Skeletal muscle tissue (tissue), 4 donors: Measurements from ENCODE around the gene RBM19. TPM values are rescaled to one million over a fixed set of nuclear protein-coding genes. Genes with fewer than 3 reads are reported as not detected.

Experiments used
- H3K27ac ChIP-seq: one replicate; pipeline ENCODE4 v1.7.0; 2013; ENCODE audit warnings: mild to moderate bottlenecking, low read depth, low read length, inconsistent platforms
- H3K27me3 ChIP-seq, 3 donors: one replicate each; pipeline ENCODE4 v1.7.0; 2013; ENCODE audit warnings: low read length in 3 of 3; ENCODE audit not compliant: control insufficient read depth in 3 of 3, insufficient read depth in 3 of 3
- H3K36me3 ChIP-seq, 3 donors: one replicate each; pipeline ENCODE4 v1.7.0; 2013; ENCODE audit warnings: low read length in 3 of 3; ENCODE audit not compliant: control insufficient read depth in 3 of 3, insufficient read depth in 3 of 3
- H3K4me1 ChIP-seq, 3 donors: one replicate each; pipeline ENCODE4 v1.7.0; 2013; ENCODE audit warnings: low read length in 3 of 3, mild to moderate bottlenecking in 3 of 3; ENCODE audit not compliant: control insufficient read depth in 3 of 3, insufficient read depth in 3 of 3
- H3K4me3 ChIP-seq, 3 donors: one replicate each; pipeline ENCODE4 v1.7.0; 2013; ENCODE audit warnings: low read length in 3 of 3
- H3K9ac ChIP-seq, 3 donors: one replicate each; pipeline ENCODE4 v1.7.0; 2013; ENCODE audit warnings: low read length in 3 of 3, mild to moderate bottlenecking in 3 of 3, moderate library complexity in 2 of 3, low read depth in 1 of 3
- H3K9me3 ChIP-seq, 3 donors: one replicate each; pipeline ENCODE4 v1.7.0; 2013; ENCODE audit warnings: low read length in 3 of 3; ENCODE audit not compliant: control insufficient read depth in 3 of 3
- total RNA-seq: library from RNA; depleted of rRNA; stranded (reverse); fragments of >200 nt; gene quantifications from one replicate; pipeline ENCODE4 v1.2.3, GENCODE V29; 2014
- donor health status: Osteomylitis.

Gene RBM19
- total RNA-seq, 1 donor from 2014 or later, result 12.5 TPM

DNA sequence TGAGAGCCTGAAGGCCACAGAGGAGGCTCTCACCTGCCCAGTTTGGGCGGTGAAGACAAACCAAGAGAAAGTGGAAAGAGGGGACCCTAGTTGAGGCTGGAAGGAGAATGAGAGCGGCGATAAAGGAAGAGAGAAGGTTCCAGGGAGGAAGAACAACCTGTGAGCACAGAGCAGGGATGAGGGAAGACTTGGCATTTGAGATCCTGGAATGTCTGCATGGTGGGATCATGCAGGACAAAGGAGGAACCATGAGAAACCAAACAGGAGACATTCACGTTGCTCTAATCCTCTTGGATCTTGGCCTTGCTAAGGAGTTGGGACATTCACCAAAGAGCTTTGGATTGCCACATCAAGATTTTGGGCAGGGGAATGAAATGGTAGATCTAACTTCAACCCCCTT, 22.9 kb upstream of the RBM19 start:
- H3K9ac ChIP-seq, result no peak overlapping the region
- H3K36me3 ChIP-seq, result no peaks in the 10 kb centered on the region
- no peak overlapping the region for H3K4me3 ChIP-seq
- no peak overlapping the region for H3K27ac ChIP-seq
- H3K27me3 ChIP-seq, result peaks cover 21 to 40% (median 30%) of the 10 kb centered on the region in 3 donors
- no peaks in the 10 kb centered on the region for H3K4me1 ChIP-seq
- H3K9me3 ChIP-seq, result no peaks in the 10 kb centered on the region

DNA sequence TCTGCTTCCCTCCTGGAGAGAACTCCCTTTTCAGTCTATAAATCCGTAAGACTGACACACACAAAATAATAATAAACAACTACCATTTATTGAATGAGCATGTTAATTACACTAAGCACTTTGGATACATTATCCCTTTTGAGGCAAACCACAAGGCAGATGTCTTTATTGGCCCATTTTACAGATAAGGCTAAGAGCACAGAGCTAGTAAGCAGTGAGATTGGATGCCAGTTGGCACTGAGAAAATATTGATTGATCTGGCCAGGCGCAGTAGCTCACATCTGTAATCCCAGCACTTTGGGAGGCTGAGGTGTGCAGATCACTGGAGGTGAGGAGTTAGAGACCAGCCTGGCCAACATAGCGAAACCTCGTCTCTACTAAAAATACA, 21.9 kb upstream of the RBM19 start:
- no peak overlapping the region for H3K27ac ChIP-seq
- no peaks in the 10 kb centered on the region for H3K4me1 ChIP-seq
- H3K9ac ChIP-seq, result no peak overlapping the region
- H3K27me3 ChIP-seq, result peaks cover 14 to 34% (median 33%) of the 10 kb centered on the region in 3 donors
- H3K9me3 ChIP-seq, result no peaks in the 10 kb centered on the region
- no peaks in the 10 kb centered on the region for H3K36me3 ChIP-seq
- no peak overlapping the region for H3K4me3 ChIP-seq

DNA sequence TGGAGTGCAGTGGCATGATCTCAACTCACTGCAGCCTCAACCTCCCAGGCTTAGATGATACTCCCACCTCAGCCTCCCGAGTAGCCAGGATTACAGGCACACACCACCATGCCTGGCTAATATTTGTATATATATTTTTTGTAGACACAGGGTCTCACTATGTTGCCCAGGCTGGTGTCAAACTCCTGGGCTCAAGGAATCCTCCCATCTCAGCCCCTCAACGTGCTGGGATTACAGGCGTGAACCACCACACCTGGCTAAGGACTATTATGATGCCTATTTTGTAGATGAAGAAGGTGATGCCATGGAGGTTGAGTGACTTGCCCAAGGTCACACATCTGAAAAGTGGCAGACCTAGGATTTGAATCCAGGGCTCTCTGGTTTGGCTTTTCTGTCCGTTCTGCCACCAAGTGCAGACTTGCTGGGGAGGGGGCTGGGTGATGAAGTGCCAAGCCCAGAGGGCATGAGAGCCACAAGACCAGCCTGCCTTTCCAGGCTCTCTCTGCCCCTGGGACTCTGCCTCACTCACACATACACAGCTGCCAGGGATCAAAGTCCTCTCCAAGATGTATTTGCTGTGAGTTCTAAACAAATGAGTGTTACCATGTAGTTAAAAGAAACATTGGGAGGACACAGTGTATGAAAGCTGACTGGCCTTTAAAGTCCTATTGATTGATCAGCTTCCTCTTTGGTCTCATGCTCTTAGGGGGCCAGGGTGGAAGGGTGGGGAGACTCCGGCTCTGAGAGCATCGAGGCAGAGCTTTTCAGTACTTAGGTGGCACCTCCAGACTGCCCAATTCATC, 21.3 kb upstream of the RBM19 start:
- Histone ChIP-seq H3K27me3 (peaks cover 11 to 34% (median 29%) of the 10 kb centered on the region in 3 donors), H3K4me3 (no peak overlapping the region), H3K9me3 (no peaks in the 10 kb centered on the region), H3K27ac (no peak overlapping the region), H3K9ac (no peak overlapping the region), H3K4me1 (no peaks in the 10 kb centered on the region), H3K36me3 (no peaks in the 10 kb centered on the region)

DNA sequence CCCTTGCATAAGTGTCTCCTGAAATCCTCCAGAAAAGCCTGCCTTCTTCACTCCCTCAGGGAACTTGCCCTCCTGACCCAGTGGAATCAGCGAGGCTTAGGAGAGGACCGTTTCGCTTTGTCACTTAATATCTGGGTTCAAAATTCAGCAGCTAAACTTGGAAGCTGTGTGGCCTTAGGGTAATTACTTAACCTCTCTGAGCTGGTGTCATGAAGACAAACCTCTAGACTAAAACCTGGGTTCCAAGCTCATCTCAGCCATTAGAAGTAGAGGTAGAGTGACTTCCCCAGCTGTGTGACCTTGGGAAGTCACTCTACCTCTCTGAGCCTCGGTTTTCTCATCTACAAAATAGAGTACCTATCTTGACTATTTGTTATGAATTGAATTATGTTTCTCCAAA, 18.3 kb upstream of the RBM19 start:
- H3K9ac ChIP-seq, result no peak overlapping the region
- H3K4me1 ChIP-seq, result no peaks in the 10 kb centered on the region
- peaks cover 10 to 25% (median 22%) of the 10 kb centered on the region in 3 donors for H3K27me3 ChIP-seq
- no peak overlapping the region for H3K27ac ChIP-seq
- no peaks in the 10 kb centered on the region for H3K9me3 ChIP-seq
- no peaks in the 10 kb centered on the region for H3K36me3 ChIP-seq
- H3K4me3 ChIP-seq, result no peak overlapping the region

DNA sequence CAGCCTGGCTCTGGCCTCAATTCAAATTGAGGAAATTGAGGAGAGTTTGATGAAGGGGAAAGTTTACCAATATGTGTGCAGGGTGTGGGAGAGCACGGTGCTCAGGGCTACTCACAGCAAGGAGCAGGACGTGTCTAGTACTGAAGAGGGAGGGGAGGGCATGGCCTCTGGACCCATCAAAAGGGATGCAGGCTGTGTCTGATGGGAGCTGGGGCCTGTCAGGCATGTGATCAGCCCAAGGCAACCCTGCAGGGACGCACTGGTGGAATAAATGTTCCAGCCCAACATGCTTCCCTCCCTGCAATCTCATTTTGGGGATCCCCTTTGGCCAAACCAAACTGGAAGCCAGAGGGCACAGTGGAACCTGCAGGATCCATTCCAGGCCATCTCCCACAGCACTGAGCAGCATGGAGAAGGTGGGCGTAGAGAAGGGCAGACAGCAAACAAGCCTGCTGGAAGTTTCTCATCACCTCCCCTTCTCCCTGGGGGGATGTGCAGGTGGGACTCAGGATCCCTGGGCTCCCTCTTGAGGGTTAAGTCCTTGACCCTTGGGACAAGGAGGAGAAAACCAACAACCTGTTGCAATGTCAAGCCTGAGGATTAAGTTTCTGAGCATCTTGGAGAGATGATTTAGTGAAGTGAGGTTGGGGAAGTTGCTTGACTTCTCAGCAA, 17.8 kb upstream of the RBM19 start:
- no peaks in the 10 kb centered on the region for H3K9me3 ChIP-seq
- no peak overlapping the region for H3K27ac ChIP-seq
- no peak overlapping the region for H3K9ac ChIP-seq
- no peaks in the 10 kb centered on the region for H3K4me1 ChIP-seq
- H3K36me3 ChIP-seq, result no peaks in the 10 kb centered on the region
- H3K4me3 ChIP-seq, result no peak overlapping the region
- H3K27me3 ChIP-seq, result peaks cover 10 to 24% (median 22%) of the 10 kb centered on the region in 3 donors

DNA sequence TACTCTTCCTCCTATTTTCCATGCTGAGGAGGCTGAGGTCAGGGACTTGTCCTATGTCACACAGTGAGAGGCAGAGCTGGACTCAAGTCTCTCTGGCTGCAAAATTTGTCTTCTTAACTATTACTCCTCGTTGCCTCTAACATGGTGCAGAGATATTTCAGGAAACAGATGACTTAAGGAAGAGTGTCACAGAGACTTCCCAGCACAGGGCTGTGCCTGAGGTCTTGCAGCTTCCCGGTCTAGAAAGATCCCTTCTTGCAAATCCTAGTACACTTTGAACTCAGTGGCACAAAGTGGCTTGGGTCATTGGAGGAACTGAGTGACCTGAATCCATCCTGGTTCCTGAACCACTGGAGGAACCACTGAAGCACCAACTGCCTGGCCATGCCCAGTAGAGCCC, 17.1 kb upstream of the RBM19 start:
- no peaks in the 10 kb centered on the region for H3K4me1 ChIP-seq
- H3K36me3 ChIP-seq, result no peaks in the 10 kb centered on the region
- peaks cover 11 to 28% (median 21%) of the 10 kb centered on the region in 3 donors for H3K27me3 ChIP-seq
- no peak overlapping the region for H3K4me3 ChIP-seq
- H3K9ac ChIP-seq, result no peak overlapping the region
- no peaks in the 10 kb centered on the region for H3K9me3 ChIP-seq
- no peak overlapping the region for H3K27ac ChIP-seq

DNA sequence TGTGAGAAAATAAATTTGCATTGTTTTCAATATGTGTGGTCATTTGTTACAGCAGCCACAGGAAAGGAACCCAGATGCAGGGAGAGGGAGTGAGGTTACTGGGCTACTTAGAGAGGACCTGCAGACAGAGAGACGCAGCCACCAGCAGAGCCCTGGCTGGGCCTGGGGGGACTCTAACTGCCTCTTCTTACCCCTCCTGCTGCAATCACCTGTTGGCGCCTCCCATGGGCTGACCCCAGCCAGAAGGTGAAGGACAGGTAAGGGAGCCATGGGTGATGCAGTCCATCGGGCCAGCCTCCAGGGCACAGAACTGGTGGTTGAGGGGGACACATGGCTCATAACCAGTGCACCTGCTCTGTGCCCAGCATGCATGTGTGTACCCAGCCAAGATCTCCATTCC, 15.8 kb upstream of the RBM19 start:
- Histone ChIP-seq H3K4me1 (no peaks in the 10 kb centered on the region), H3K9me3 (no peaks in the 10 kb centered on the region), H3K9ac (no peak overlapping the region), H3K27me3 (peaks cover 13 to 28% (median 17%) of the 10 kb centered on the region in 3 donors), H3K4me3 (no peak overlapping the region), H3K27ac (no peak overlapping the region), H3K36me3 (no peaks in the 10 kb centered on the region)

DNA sequence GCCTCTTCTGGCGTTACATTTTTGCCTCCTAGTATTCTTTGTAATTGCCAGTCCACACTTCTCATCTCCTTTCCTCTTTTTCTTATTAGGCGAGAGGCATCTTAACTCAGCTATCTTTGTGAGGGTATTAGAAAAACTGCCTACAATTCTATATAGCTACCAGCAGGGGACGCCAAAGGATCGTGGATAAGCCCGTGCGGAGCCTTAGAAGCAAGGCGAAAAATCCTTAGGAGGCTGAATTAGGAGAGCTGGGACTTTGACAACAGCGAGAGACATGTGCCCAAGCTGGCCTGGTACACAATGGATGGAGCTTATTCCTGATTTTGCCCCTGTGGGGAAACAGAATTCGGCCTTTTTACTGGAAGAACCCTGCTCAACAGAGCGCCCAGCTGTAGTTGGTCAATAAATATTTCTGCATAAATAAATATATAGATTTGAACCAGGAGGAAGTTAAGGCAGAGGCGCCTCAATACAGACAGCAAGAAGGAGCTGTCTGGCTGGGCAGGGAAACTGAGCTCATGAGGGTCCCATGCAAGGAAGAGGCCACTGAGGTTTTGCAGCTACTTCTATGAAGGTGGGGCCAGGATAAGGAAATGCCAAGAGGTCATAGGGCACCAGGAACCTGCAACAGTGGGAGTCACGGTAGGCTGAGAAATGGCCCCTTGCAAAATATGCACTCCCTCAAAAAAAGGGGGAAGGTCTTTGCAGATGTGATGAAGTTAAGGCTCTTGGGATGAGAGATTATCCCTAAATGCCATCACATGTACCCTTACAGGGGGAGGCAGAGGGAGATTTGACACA, 14.6 kb upstream of the RBM19 start:
- Histone ChIP-seq H3K27me3 (peaks cover 17 to 25% (median 18%) of the 10 kb centered on the region in 3 donors), H3K9ac (no peak overlapping the region), H3K36me3 (no peaks in the 10 kb centered on the region), H3K9me3 (no peaks in the 10 kb centered on the region), H3K4me3 (no peak overlapping the region), H3K4me1 (no peaks in the 10 kb centered on the region), H3K27ac (no peak overlapping the region)

DNA sequence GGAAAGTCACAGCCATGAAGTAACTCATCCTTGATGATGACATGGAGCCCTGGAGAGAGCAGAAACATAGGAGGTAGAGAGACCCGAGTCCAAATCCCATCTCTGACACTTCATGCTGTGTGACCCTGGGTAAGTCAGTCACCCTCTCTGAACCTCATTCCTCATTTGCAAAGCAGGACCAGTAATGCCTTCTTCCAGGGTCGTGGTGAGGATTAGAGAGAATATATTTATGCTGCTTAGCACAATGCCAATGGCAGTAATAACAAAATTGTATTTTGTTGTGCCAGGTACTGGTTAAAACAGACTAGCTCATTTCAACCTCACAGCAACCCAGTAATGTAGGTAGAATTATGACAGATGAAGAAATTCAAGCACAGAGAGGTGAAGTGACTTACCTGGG, 13.9 kb upstream of the RBM19 start:
- no peak overlapping the region for H3K4me3 ChIP-seq
- H3K36me3 ChIP-seq, result no peaks in the 10 kb centered on the region
- no peaks in the 10 kb centered on the region for H3K9me3 ChIP-seq
- H3K27ac ChIP-seq, result no peak overlapping the region
- no peaks in the 10 kb centered on the region for H3K4me1 ChIP-seq
- H3K27me3 ChIP-seq, result peaks cover 17 to 25% (median 22%) of the 10 kb centered on the region in 3 donors
- no peak overlapping the region for H3K9ac ChIP-seq

DNA sequence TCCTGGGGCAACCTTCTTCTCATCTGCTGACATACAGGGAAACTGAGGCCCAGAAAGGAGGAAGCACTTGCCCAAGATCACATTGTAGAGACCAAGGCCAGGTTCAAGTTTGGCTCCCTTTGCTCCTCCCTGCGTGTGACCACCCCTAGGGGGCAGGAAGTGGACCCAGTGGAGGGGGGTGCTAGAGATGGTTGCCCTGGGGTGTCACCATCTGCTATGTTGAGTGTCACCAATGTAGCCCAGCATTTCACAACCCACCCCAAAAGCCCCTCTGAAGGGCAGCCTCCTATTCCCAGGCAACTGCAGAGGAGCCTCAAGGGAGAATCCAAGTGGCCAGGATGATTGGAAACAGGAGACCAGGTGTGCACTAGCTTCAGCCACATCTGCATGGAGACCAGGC, 12.0 kb upstream of the RBM19 start:
- Histone ChIP-seq H3K27me3 (peaks cover 20 to 35% (median 26%) of the 10 kb centered on the region in 3 donors), H3K27ac (no peak overlapping the region), H3K4me3 (no peak overlapping the region)

More for the DNA sequence above, 12.0 kb upstream of the RBM19 start:
- Histone ChIP-seq H3K9ac (no peak overlapping the region), H3K4me1 (no peaks in the 10 kb centered on the region), H3K36me3 (no peaks in the 10 kb centered on the region), H3K9me3 (no peaks in the 10 kb centered on the region)
